Measurements from ENCODE around the gene BUD31. TPM values are rescaled to one million over a fixed set of nuclear protein-coding genes. Genes with fewer than 3 reads are reported as not detected.
"Not testable (repeated sequence)": the region's sequence is repeated elsewhere in the genome, so short reads cannot be mapped to it uniquely, and the experiment has no call there.

Gene BUD31
- total RNA-seq, 1 donor from 2014 or later: 116 TPM

DNA sequence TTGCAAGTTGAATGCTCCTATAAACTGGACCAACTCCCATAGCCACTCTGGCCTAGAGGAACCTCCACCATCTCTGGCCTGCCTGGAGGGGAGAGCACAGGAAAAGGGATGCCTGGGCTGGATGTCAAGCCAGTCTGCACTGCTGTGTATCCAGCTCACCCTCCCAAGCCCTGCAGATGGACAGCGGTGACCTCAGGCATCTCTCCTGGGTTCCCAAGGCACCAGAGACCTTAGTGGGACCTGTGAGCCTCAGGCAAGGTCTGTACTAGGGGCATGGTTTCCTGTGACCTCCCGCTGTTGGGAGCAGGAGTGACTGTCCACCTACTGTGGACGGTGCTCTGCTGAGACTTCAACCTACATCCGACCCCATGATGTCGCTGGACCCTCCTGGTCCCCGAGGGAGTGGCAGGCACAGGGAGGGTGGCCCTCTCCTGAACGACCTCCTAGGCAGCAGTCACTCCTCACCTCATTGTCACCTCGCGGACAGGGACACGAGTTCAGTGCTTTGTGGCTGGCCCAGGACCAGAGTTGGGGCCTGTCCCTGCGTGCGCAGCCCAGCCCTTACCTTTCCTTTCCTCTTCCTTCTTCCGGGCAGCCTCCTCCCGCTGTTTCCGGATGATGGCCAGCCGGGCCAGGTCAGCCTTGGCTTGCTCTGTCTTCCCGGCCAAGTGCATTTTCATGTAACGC is 11.3 kb upstream of the BUD31 start:
- no peak for DNase-seq (ENCODE audit: low read depth, low spot score)

- DNase-seq (ENCODE audit: low read depth, low spot score): no peak
Observed at GRCh38 chr7:99398891-99399445, 9.8 kb upstream of the BUD31 start.

- no peak for DNase-seq (ENCODE audit: low read depth, low spot score)
Observed at GRCh38 chr7:99399597-99399996, 9.2 kb upstream of the BUD31 start.

GRCh38 chr7:99402854-99403253 is 5.9 kb upstream of the BUD31 start:
- no peak for DNase-seq (ENCODE audit: low read depth, low spot score)

DNA sequence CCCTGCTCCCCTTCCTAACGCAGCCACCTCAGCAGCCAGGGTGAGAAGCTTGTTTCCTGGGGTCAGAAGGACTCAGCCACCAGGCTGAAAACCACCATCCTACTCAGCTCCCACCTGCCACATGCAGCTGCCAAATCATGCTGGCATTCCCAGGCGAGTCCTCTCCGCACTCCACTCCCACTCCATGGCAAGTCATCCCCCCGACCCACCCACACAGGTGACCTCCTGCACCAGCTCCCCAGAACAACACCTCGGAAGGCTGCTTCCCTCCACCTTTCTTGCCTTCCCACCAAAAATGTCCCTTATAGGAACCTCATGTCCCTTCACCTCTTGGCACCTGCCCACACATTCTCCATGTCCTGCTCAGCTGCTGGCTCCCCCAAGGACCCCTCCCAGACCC is 5.0 kb upstream of the BUD31 start:
- DNase-seq (ENCODE audit: low read depth, low spot score): no peak

DNA sequence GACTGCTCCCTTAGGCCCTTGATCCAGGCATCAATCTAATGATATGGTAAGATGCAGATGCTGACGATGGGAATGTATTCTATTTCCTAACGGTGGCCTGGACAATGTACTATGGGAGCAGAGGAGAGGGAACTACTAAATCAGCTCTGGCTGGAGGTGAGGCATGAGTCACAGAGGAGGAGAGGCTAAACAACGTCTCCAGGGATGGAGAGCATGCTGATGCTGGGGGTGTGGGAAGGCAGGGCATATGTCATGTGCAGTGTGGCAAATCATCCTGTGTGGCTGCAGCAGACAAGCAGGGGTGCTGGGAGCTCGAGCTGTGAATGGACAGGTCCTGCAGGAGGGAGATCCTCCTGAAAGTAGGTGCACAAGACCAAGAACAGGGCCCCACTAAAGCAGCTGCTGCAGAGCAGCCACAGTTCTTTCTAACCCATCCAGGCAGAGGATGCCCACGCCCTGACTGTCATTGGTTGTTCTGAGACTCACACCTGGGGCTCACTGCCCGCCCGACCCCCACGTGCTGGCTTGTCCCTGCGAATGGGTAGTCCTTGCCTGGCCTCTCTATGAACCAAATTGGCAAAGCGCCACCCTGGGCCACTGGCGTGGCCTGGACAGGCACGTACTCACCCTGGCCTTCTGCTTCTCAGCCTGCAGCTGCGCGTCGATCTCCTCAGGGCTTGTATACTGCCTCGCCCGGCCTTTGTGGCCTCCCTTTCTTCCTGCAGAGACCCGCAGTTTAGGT is 4.4 kb upstream of the BUD31 start:
- DNase-seq (ENCODE audit: low read depth, low spot score): no peak

GRCh38 chr7:99404977-99405320 is 3.8 kb upstream of the BUD31 start:
- no peak for DNase-seq (ENCODE audit: low read depth, low spot score)

GRCh38 chr7:99406557-99406956 is 2.2 kb upstream of the BUD31 start:
- DNase-seq (ENCODE audit: low read depth, low spot score): no peak

GRCh38 chr7:99407872-99408378 is 844 bp upstream of the BUD31 start:
- peak; percentile 40 for DNase-seq (ENCODE audit: low read depth, low spot score)

DNA sequence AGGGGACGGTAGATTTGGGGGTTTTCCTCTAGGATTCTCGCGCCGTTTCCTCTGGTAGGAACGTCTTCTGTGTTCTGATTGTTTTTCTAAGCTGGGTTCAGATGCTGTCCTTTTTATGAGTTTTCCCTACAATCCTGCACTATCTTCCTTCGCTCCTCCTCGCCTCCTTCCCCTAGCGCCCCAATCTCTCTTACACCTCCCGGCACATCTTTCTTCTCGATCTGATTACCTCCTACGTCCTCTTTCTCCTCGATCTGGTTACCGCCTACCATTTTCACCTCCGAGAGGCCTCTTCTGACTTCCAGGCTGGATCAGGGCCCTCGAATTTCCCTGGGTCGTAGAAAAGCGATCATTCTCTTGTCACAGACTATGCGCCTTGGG is 413 bp downstream of the BUD31 start:
- DNase-seq (ENCODE audit: low read depth, low spot score): no peak

DNA sequence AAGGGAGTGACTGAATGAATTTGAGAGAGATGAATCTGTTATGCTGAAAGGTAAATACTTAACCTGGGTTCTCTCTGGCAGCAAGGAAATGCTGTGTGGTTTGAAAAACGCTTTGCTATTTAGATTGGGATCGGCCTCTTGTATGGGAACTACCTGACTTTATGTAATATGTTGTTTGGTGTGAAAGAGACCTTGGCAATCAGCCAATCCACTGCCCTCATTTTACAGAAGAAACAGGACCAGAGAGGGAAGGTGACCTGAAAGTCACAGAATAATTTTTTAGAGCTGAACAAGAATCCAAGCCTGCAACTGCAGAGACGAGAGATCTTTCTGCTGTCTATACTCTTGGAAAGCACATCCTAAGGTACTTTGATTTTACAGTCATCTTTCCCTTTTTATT is 1.0 kb downstream of the BUD31 start:
- no peak for DNase-seq (ENCODE audit: low read depth, low spot score)

DNA sequence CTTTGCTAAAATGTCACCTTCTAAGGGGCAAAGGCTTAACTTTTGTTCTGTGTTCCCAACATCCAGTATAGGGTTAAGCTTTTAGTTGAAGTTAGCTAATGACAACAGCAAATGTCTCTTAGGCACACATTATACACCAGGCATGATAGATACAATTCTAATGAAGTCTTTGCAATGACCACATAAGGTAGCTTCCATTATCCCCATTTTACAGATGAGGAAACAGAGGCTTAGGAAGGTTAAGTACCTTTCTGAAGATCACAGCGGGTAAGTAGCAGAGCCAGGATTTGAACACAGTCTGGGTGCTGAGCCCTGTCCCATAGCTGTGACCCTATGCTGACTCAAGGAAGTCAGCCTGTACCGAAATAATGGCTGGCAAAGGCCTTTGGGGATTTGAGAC is 1.9 kb downstream of the BUD31 start:
- no peak for DNase-seq (ENCODE audit: low read depth, low spot score)

DNA sequence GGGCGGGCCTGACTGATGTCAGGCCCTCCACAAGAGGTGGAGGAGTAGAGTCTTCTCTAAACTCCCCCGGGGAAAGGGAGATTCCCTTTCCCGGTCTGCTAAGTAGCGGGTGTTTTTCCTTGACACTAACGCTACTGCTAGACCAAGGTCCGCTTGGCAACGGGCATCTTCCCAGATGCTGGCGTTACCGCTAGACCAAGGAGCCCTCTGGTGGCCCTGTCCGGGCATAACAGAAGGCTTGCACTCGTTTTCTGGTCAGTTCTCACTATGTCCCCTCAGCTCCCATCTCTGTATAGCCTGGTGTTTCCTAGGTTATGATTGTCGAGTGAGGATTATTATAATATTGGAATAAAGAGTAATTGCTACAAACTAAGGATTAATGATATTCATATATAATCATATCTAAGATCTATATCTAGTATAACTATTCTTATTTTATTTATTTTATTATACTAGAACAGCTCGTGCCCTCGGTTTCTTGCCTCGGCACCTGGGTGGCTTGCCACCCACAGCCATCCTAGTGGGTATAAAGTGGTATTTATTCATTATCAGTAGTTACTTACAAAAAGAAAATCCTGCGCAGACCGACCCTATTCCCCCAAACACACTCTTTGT is 6.9 kb downstream of the BUD31 start:
- not testable (repeated sequence) for DNase-seq (ENCODE audit: low read depth, low spot score)

- no peak for DNase-seq (ENCODE audit: low read depth, low spot score)
Observed at GRCh38 chr7:99418260-99418659, 9.5 kb downstream of the BUD31 start.

GRCh38 chr7:99419323-99420021 is 10.7 kb downstream of the BUD31 start:
- no peak for DNase-seq (ENCODE audit: low read depth, low spot score)

- DNase-seq (ENCODE audit: low read depth, low spot score): no peak
Observed at GRCh38 chr7:99420213-99420612, 11.4 kb downstream of the BUD31 start.

GRCh38 chr7:99420986-99421385 is 12.2 kb downstream of the BUD31 start:
- no peak for DNase-seq (ENCODE audit: low read depth, low spot score)

DNA sequence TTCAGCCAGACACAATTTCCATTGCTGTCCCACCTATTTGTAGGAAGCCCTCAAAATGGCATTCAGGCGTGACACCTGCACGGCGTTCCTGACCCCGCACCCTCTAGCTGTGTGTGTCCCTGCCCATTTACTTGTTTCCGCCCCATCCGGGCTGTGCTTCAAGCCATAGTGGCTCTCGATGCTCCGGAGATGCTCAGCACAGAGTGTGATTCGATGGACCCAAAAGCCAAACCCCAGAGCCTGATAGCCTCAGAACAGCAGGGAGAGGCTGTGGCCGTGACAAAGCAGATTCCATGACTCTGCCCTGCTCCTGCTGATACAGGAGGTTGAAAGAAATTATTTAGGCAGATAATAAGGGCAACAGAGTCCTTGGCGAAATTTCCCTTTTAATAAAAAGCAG is 13.4 kb downstream of the BUD31 start:
- no peak for DNase-seq (ENCODE audit: low read depth, low spot score)

- no peak for DNase-seq (ENCODE audit: low read depth, low spot score)
Observed at GRCh38 chr7:99422625-99423024, 13.9 kb downstream of the BUD31 start.

GRCh38 chr7:99424932-99425730 is 16.4 kb downstream of the BUD31 start:
- no peak for DNase-seq (ENCODE audit: low read depth, low spot score)
